GM19455 (cell line): ENCODE measurements around the gene ASS1.

Experiments used
- ATAC-seq: cut with Tn5 transposase; IDR thresholded peaks from one replicate; pipeline ENCODE4 v1.9.1; 2021; ENCODE audit not compliant: unreplicated experiment

The ASS1 gene

DNA sequence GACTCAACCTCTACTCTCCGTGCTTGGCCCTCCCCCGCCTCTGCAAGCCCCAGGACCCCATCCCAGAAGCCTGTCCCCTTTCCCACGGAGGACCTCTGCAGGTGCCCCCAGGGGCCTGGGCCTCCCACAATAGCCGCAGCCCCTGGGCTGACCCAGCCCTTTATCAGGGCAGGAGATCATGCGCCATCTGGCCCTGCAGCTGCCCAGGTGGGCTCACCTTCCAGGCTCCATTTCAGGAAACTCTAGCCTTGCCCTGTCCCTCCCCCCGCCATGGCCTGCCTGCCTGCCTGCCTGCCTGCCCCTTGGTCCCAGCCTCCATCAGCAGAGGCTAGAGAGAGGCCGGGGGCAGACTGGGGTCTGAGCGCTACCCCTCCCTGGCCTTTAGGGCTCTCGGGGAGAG, 48.7 kb downstream of the ASS1 start:
- no peak for ATAC-seq

DNA sequence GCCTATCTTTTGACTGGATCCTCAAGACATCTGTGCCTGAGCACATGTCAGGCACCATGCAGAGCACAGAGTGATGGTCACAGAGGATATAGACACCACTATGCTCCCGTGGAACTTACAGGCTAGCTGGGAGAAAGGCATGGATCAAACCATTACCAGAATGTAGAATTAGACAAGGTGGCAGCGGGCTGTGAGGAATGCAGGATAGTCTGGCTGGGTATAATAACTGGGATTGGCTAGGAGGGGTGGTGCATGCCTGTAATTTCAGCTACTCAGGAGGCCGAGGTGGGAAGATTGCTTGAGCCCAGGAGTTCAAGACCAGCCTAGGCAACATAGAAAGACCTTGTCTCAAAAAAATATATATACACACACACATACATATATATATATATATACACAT, 50.3 kb downstream of the ASS1 start:
- ATAC-seq: no peak

DNA sequence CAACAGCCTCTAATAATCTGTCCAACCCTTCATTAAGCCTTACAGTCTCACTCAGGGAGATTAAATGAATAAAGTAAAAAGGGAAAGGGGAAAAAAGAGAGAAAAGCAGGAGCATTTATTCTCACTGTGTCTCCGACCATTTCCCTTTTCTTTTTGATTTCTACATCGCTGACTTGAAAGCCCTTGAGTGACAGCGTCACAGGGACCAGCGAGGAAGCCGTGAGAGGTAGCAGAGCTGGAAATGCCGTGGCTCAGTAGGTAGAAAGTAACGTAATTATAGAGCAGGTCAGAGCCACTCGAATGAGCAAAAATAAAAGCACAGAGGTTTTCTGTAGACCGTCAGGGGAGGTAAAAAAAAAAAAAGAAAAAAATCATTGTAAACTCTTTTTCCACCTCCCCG, 52.4 kb downstream of the ASS1 start:
- ATAC-seq: no peak

DNA sequence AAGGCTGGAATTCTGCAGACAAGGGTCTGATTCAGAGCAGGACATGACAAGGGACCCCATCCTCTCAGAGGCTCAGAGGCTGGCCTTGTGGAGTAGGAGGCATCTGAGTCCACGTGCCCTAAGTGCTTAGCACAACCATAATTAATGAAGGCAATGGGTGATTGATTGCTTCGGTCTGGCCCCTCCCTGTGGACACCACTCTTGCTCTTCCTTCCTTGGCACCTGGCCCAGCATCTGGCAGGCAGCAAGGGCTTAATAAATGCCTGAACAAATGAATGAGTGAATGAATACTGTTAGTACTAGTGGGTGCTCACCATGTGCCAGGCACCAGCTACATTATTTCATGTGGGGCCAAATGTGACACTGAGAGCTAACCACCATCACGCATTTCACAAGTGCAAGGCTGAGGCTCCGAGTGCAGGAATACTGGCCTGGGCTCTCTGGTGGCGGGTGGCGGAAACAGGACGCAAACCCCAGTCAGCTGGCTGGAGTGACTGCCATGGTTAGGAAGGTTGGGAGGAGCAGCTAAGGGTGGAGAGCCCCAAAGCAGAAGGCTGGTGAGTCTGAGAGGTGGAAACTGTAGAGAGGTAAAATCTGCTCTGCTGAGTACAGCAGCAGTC, 53.6 kb downstream of the ASS1 start:
- no peak for ATAC-seq

DNA sequence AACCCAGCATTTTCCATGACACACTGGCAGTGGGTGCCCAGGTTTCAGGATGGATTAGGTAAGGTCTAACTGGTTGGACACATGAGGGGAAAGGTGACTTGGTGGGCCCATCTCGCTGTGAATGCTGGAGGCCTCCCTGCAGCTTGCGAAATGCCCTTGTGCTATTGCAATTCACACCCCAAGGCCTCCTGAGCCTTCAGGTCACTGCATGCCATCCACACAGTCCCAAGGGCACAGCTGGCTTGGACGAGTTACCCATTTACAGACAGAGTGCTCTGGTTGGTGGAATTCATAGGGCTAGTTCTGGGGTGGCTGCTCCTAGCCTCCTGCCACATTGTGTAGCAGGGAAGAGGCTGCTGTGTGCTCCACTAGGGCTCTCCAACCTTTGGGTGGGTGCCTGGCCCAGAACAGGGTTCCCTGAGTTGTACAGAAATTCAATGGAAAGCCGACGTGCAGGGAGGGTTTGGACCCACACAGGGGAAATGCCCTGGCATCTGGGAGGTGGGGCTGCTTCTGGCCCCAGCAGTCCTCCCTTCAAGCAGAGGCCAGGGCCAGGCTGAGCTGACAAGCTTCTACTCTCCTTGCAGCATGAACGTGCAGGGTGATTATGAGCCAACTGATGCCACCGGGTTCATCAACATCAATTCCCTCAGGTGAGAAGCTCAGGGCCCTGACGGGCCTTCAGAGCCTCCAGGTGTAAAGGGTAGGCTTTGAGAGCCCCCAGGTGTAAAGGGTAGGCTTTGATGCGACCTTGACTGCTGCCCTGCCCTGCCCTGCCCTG, 54.3 kb downstream of the ASS1 start:
- ATAC-seq: no peak

DNA sequence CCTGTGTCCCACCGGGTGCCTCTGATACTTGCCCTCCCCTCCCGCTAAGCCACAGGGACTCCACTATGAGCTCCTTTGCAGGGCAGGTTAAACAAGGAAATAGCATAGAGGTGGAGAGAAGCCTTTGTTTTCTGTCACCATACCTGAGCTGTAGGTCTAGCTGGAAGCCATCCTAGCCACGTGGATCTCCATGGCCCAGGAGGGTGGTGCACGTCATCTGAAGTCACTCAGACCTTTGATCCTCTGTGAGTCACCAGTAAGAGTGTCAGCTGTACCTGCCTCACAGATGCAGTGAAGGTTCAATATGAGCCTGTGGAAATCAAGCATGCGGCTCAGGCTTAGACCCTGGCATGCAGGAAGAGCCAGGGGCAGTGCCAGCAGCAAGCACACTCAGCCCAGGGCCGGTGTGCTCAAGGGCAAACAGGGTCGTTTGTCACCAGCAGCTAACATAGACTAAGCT, 55.1 kb downstream of the ASS1 start:
- no peak for ATAC-seq

DNA sequence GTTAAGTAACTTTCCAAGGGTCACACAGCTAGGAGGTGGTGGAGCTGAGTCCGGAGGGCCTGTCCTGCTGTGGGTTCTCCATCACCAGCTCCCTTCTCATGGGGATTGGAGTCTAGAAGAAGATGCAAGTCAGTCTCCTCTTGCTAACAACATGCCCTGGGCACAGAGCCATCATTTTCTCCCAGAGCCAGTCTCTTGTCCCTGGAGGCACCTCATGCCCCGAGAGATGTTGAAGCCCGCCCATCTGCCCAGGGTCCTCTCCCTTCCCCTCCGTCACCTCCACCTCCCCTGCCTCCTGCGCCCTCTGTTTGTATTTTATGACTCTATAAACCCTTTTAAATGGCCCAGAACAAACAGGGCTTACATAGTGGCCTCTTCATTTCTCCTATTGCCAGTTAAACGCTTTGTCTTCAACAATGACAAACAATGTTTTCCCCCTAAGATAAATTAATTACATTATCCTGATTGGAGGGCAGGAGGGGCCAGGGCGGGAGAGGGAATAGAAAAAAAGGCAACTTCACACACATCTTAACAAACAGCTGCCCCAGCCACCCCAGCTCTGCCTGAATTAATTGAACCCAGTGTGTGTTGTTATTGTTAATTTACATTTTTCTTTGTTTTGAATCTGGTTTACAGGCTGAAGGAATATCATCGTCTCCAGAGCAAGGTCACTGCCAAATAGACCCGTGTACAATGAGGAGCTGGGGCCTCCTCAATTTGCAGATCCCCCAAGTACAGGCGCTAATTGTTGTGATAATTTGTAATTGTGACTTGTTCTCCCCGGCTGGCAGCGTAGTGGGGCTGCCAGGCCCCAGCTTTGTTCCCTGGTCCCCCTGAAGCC, 55.8 kb downstream of the ASS1 start:
- no peak for ATAC-seq

DNA sequence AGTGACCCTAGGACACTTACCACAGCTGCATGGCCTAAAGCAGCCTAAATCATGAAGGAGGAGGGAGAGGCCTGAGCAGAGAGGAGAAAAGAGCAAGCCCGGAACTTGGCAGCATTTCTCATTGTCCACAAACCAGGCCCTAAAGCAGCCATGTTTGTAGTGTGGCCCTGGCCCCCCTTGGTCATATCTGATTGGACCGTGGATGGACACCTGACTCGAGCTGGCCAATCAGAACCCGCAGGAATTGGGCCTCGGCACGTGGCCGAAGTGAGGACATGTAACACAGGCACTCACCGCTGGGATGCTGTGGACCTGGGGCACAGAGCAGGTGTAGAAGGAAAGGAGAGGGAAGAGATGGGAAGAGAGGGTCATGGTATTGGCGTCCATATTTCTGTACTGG, 56.9 kb downstream of the ASS1 start:
- no peak for ATAC-seq

DNA sequence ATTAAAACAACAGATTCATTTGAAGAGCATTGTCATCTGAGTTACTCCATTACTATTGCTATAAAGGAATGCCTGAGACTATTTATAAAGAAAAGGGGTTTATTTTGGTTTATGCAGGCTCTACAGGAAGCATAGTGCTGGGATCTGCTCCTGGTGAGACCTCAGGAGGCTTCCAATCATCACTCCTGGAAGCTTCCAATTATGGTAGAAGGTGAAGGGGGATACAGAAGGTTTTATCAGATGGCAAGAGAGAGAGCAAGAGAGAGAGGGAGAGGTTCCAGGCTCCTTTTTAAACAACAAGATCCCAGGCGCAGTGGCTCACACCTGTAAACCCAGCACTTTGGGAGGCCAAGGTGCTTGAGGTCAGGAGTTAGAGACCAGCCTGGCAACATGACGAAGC, 63.5 kb downstream of the ASS1 start:
- no peak for ATAC-seq

DNA sequence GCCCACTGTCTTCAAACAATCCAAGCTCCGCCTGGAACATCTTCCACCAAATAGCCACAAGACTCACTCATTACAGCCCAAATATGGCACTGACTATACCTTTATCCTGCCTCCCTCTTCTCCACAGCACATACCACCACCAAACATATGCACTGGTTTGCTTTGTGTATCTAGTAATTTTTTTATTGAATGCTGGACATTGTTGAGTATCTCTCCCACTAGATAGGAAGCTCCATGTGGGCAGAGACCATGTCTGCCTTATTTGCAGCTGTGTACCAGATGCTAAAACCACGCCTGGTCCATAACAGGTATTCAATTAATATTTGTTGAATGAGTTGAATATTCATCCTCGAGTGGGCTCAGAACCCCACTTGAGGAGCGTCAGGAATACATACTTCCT, 67.4 kb downstream of the ASS1 start:
- ATAC-seq: no peak

DNA sequence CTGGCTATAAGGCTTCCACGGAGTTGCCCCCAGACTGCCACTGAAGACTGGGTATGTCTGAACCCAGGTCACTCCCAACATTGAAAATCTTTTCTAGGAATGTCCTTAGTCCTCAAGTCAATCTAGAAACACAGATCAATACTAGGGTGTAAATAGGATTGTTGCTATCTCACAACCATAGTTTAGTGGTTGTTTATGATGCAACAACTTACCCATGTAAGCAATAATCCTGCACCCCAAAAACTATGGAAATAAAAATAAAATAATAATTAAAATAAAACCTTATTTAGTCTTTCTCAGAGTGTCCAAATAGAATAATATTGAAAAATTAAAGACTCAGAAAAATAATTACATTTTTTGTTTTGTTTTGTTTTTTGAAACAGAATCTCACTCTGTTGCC, 68.3 kb downstream of the ASS1 start:
- no peak for ATAC-seq

DNA sequence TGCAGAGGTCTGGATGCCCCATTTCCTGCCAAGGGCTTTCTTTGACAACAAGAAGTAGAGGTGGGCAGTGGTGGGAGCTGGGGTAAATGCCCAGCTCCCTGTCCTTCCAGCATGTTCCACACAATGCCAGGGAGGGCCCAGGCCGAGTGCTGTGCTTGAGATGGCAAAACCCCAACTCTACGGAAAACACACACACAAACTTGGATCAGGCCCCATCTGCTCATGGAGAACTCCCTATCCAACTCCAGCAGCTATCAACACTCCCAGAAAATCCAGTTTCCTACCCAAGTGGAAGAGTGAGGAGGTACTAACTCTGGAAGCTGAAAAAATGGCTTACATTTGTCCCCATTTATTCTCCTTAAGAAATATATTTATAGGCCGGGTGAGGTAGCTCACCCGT, 73.5 kb downstream of the ASS1 start:
- ATAC-seq: no peak

DNA sequence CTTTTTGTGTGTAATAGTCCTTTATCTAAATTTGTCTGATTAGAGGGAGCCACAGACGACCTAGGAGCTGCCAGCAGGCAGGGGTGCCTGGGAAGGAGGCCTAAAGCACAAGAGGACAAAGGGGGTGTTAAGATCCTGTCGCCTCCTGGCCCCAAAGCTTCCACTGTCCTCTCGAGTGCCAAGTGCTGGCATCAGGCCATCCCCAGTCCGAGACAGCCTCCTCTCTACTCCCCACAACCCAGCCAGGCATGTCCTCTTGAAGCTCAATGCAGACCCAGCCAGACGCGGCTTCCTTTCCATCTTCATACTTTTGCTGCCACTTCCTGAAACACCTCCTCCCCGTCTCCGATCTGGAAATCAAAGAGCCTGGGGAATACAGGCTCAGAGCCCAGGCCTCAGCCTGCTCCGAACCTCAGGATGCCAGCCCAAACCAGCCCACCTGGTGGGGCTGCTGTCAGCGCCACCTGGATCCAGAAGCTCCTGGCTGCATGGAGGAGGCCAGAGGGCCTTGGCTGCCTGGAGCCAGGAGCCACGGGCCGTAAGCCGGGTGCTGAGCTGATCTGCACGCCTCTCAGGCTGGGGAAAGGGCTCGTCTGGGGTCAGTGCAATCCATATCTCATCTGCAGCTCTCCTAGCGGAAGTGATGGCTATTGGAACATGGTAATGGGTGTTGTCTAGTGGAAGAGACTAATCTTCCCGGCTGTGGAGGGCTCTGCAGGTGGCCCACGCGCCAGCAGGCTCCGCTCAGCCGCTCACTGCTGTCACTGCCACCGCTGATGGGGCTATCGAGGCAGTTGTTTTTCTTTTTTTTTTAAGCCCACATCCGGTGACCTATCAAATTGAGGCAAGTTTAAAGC, 74.4 kb downstream of the ASS1 start:
- no peak for ATAC-seq

DNA sequence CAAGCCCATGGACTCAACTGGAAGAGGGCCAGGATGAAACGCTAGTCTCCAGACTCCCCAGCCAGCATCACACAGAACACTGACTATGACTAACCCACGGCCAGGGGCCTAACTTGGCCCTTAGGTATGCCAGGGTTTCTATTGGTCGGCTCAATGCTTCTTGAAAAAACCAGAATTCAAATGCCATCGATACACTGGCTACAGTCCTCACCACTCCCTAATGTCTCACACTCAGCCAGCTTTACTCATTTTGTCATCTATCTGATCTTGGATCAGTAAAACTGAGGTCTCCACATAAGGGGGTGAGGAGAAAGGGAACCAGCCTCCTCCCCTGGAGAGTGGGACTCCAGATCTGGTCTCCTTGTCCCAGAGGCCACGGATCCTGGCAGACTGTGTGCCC, 75.2 kb downstream of the ASS1 start:
- no peak for ATAC-seq

DNA sequence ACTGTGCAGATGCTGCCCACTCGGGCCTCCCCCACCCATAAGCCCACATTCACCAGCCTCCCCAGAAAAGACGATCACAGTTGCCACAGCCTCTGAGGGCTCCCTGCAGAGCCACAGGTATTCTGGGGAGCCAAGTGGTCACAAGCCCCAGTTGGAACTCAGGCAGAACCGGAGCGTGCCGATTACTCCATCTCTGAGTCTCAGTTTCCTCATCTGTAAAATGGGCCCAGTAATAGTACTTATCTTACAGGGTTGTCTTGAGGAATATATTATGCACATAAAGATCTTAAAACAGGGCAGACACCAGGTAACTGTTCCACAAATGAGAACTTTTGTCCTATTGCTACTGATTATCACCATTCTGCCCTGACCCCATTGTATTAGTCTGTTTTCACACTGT, 77.0 kb downstream of the ASS1 start:
- no peak for ATAC-seq

DNA sequence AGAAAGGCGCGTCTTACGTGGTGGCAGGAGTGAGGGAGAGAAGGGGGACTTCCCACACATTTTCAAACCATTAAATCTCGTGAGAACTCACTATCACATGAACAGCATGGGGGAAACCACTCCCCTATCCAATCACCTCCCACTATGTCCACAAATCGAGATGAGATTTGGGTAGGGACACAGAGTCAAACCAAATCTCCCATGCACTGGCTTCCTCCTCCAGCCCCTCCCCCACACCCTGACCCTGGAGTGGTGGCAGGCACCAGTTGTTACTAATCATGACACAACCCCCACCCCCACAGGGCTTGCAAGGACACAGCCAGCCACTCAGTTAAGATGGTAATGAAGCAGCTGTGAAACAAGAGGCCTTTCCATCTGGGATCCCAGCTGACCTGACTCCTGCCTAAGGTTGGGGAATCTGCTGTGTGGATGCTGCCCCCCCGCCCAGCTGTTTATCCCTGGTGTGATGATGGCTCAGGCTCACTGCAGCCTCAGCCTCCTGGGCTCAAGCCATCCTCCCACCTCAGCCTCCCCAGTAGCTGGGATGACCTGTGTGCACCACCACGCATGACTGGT, 77.6 kb downstream of the ASS1 start:
- ATAC-seq: no peak

DNA sequence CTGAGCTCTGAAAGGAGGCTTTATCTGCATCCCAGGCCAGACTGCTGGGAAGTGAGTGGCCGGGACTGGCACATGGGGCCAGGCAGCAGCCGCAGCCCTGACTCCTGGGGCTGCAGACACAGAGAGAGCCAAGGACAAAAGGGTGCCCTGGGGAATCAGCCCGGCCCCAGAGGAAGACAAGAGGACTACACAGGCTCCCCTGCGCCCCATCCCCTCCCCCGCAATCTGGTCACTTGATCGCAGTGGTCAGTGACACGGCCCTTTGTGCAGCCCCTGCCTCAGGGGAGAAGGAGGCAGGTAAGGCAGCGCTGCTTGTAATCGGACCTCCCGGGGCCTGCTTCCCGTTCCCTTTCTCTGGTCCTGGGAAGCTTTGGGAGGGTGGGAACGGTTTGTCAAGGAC, 79.2 kb downstream of the ASS1 start:
- no peak for ATAC-seq

DNA sequence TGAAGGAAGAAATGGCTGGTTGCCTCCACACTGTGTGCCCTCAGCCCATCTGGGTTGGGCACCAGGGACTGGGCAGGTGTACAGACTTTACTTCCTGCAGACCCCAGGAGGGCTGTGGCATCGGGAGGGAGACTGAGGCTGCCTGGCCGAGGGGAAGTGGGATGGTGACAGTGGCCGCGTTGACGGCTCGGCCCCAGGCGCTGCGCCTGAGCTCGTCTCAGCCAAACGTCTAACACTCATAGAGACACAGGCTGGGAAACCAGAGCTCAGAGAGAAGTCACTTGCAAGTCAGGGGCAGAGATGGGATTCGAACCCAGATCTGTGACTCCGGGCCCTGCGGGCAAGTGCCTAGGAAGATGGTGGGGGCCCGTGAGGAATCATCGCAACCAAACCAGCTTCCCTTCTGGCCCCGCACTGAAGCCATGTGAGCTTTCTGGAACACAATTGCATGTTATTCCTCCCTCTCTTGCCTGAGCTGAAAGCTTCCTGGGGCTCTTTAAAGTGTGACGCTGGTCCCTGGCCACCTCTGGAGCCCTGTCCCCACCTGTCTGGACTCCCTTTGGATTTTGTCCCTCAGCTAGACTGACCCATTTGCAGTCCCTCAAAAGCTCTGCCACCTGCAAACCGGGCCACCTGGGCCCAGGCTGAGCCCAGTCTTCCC, 81.6 kb downstream of the ASS1 start:
- no peak for ATAC-seq

DNA sequence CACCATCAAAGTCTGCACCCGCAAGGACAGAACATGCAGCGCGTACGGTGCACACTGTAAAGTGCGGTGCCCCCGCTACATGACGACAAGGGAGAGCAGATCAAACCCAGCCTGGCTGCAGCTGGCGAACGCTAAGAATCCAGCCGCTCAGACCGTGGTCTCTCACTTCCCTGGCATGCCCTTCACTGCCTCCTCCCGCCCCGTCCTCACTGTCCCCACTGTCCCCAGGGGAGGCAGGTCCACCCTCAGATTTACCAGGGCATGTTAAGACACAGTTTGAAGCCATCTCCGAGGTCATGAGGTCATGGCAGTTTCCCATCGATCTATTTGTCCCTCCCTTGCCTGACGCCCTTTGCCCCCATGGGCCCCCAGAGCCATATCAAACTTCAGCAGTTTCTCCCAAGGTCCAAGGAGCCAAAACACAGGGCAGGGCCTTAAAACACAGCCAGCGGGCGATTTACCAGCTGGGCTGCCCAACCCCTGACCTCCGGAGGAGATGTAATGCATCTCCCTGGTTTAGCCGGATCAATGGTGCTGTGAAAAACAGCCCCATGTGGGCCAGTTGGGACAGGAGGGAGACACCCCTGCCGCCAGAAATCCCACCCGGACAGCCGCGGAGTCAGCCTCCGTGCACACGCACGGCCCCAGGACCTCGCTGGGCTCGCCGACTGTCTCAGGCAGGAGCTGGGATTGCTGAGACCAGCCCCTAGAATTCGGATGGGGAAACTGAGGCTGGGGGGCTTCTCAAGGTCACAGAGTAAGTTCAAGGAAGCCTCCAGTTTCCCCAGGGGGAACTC, 82.3 kb downstream of the ASS1 start:
- no peak for ATAC-seq
